Trophoblast cell (in vitro differentiated cells and primary cell): ENCODE results near the gene SUSD6.

ENCODE experiments used
- DNase-seq, 2 donors: peaks; one replicate each; pipeline ENCODE4 v3.0.0-alpha.2; 2016
- H2AFZ ChIP-seq: 2 replicates; pipeline ENCODE4 v1.6.1; 2013; ENCODE audit warnings: low read length, moderate library complexity, mild to moderate bottlenecking; ENCODE audit not compliant: insufficient read depth, poor library complexity
- H2AK5ac ChIP-seq: 2 replicates; pipeline ENCODE4 v1.6.1; 2013; ENCODE audit warnings: mild to moderate bottlenecking, low read length
- H2BK120ac ChIP-seq: 2 replicates; pipeline ENCODE4 v1.6.1; 2013; ENCODE audit warnings: low read length, mild to moderate bottlenecking, moderate library complexity; ENCODE audit not compliant: insufficient read depth, poor library complexity
- H2BK12ac ChIP-seq: 2 replicates; pipeline ENCODE4 v1.6.1; 2013; ENCODE audit warnings: mild to moderate bottlenecking, low read length, moderate library complexity
- H2BK5ac ChIP-seq: 2 replicates; pipeline ENCODE4 v1.6.1; 2013; ENCODE audit warnings: low read length, low read depth, moderate library complexity, mild to moderate bottlenecking; ENCODE audit not compliant: poor library complexity
- H3K14ac ChIP-seq: 2 replicates; pipeline ENCODE4 v1.6.1; 2013; ENCODE audit warnings: mild to moderate bottlenecking, low read length
- H3K18ac ChIP-seq: 2 replicates; pipeline ENCODE4 v1.6.1; 2013; ENCODE audit warnings: mild to moderate bottlenecking, low read length
- H3K23ac ChIP-seq: 2 replicates; pipeline ENCODE4 v1.6.1; 2013; ENCODE audit warnings: low read length
- H3K27ac ChIP-seq: 2 replicates; pipeline ENCODE4 v1.5.1; 2013; ENCODE audit warnings: low read depth, mild to moderate bottlenecking, inconsistent platforms, low read length, moderate library complexity
- H3K27me3 ChIP-seq: 2 replicates; pipeline ENCODE4 v1.6.1; 2013; ENCODE audit warnings: inconsistent platforms, mild to moderate bottlenecking, low read length, moderate library complexity; ENCODE audit not compliant: insufficient read depth
- H3K36me3 ChIP-seq, 2 experiments: 1 replicate in 1 of 2; 2 replicates in 1 of 2; pipeline ENCODE4 v1.6.1; 2013; ENCODE audit warnings: low read length in 2 of 2, mild to moderate bottlenecking in 2 of 2, moderate library complexity in 1 of 2; ENCODE audit not compliant: insufficient read depth in 2 of 2, control insufficient read depth in 1 of 2
- H3K4ac ChIP-seq: 2 replicates; pipeline ENCODE4 v1.6.1; 2013; ENCODE audit warnings: low read depth, mild to moderate bottlenecking, low read length, moderate library complexity
- H3K4me1 ChIP-seq, 2 experiments: 1 replicate in 1 of 2; 2 replicates in 1 of 2; pipeline ENCODE4 v1.6.1; 2013; ENCODE audit warnings: low read length in 2 of 2, mild to moderate bottlenecking in 2 of 2, moderate library complexity in 1 of 2; ENCODE audit not compliant: insufficient read depth in 2 of 2, control insufficient read depth in 1 of 2
- H3K4me2 ChIP-seq: 2 replicates; pipeline ENCODE4 v1.6.1; 2013; ENCODE audit warnings: inconsistent platforms, mild to moderate bottlenecking, low read length, moderate library complexity
- H3K4me3 ChIP-seq: 2 replicates; pipeline ENCODE4 v1.5.1; 2013; ENCODE audit warnings: mild to moderate bottlenecking, low read depth, low read length, inconsistent platforms
- H3K79me1 ChIP-seq: one replicate; pipeline ENCODE4 v1.6.1; 2013; ENCODE audit warnings: low read length
- H3K79me2 ChIP-seq: 2 replicates; pipeline ENCODE4 v1.6.1; 2013; ENCODE audit warnings: low read length, mild to moderate bottlenecking; ENCODE audit not compliant: control insufficient read depth, insufficient read depth, poor library complexity
- H3K9ac ChIP-seq: 2 replicates; pipeline ENCODE4 v1.6.1; 2013; ENCODE audit warnings: mild to moderate bottlenecking, low read length
- H3K9me3 ChIP-seq: 2 replicates; pipeline ENCODE4 v1.6.1; 2013; ENCODE audit warnings: low read depth, mild to moderate bottlenecking, control low read depth, inconsistent platforms, low read length; ENCODE audit not compliant: insufficient read depth
- H4K12ac ChIP-seq: 2 replicates; pipeline ENCODE4 v1.6.1; 2013; ENCODE audit warnings: low read depth, mild to moderate bottlenecking, low read length, moderate library complexity
- H4K8ac ChIP-seq: 2 replicates; pipeline ENCODE4 v1.6.1; 2013; ENCODE audit warnings: low read depth, mild to moderate bottlenecking, low read length, moderate library complexity
- H4K91ac ChIP-seq: one replicate; pipeline ENCODE4 v1.6.1; 2013; ENCODE audit warnings: low read depth, mild to moderate bottlenecking, low read length, moderate library complexity
- WGBS: extraction: QIAGEN DNeasy Blood & Tissue Kit; methylation state at CpG from one replicate; pipeline ENCODE4 v1.1.7; 2013; ENCODE audit warnings: missing lambda C conversion rate; ENCODE audit not compliant: insufficient read length, insufficient coverage; ENCODE audit errors: extremely low coverage; 5-methylcytosine and 5-hydroxymethylcytosine counted together

SUSD6 gene

DNA sequence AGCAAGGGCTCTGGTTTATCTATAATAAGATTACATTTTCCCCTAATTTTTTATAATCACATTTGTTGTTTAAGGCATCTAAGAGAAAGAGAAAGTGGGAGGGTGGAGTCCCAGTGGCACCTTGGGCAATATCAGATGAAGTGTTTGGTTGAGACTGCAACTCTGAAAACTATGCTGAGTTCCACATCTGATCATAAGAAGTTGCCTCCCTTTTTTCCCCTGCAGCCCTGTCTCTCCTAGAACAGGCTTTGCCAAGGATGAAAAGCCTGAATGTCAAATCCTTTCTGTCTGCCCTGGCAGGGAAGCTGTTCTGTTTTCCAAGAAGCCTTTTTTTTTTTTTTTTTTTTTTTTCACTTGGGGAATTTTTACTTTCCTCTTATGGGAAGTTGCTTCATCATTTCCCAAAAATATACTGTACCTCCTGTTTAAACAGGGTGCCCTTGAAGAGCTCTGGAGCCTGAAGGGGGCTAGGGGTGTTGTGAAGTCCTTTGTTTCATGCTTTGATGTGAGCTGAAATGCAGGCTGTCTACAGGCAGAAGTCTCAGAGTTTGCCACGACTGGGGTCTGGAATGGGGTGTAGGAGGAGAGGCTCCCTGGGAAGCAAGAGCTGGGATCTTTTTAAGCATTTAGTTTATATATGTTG lies 71.3 kb downstream of the SUSD6 start:
- Histone ChIP-seq H3K18ac (no peak overlapping the region), H3K79me1 (no peaks in the 10 kb centered on the region), H2BK120ac (no peak overlapping the region), H4K8ac (no peak overlapping the region), H2AK5ac (no peak overlapping the region), H3K4ac (no peak overlapping the region), H3K9ac (no peak overlapping the region), H3K4me1 (no peaks in the 10 kb centered on the region), H2AFZ (no peak overlapping the region), H3K27ac (no peak overlapping the region), H3K23ac (no peak overlapping the region), H3K27me3 (no peaks in the 10 kb centered on the region), H3K4me2 (no peak overlapping the region), H3K36me3 (no peaks in the 10 kb centered on the region), H4K12ac (no peak overlapping the region), H3K14ac (no peak overlapping the region), H3K79me2 (no peaks in the 10 kb centered on the region), H3K9me3 (no peaks in the 10 kb centered on the region), H2BK5ac (no peak overlapping the region), H4K91ac (no peak overlapping the region), H2BK12ac (no peak overlapping the region), H3K4me3 (no peak overlapping the region)
- no CpG with 5 or more reads among the region's 1 CpG for WGBS
- DNase-seq, result no peak

DNA sequence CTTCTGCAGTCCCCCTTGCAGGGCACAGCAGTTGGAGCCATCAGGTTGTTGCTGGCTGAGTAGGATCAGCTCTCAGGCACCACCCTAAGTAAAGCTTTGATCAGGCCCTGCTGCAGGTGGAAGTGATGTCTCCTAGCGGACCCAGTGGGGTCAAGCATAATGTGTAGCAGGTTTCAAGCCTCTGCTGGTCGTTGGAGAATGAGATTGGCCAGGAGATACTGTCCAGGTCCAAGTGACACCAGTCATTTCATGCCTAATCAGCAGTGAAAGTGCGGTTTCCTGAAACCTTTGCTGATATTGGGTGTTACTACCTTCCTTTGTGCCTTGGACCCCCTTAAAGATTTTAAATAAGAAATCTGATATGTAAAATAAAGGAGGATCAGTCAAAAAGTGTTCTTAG lies 72.6 kb downstream of the SUSD6 start:
- H3K23ac ChIP-seq, result no peak overlapping the region
- no peak overlapping the region for H4K8ac ChIP-seq
- no peaks in the 10 kb centered on the region for H3K36me3 ChIP-seq
- no peak overlapping the region for H4K12ac ChIP-seq
- no peak overlapping the region for H3K4ac ChIP-seq
- no peak overlapping the region for H2BK120ac ChIP-seq
- H2BK12ac ChIP-seq, result no peak overlapping the region
- H2AFZ ChIP-seq, result no peak overlapping the region
- DNase-seq, result no peak
- no peaks in the 10 kb centered on the region for H3K27me3 ChIP-seq
- H3K4me3 ChIP-seq, result no peak overlapping the region
- no peak overlapping the region for H3K4me2 ChIP-seq
- no peaks in the 10 kb centered on the region for H3K79me1 ChIP-seq
- no peak overlapping the region for H4K91ac ChIP-seq
- H3K4me1 ChIP-seq, result no peaks in the 10 kb centered on the region
- H3K18ac ChIP-seq, result no peak overlapping the region
- H2AK5ac ChIP-seq, result no peak overlapping the region
- H3K27ac ChIP-seq, result no peak overlapping the region
- no peak overlapping the region for H2BK5ac ChIP-seq
- no peaks in the 10 kb centered on the region for H3K9me3 ChIP-seq
- no peak overlapping the region for H3K9ac ChIP-seq
- no peaks in the 10 kb centered on the region for H3K79me2 ChIP-seq
- no CpG with 5 or more reads among the region's 3 CpGs for WGBS
- H3K14ac ChIP-seq, result no peak overlapping the region

DNA sequence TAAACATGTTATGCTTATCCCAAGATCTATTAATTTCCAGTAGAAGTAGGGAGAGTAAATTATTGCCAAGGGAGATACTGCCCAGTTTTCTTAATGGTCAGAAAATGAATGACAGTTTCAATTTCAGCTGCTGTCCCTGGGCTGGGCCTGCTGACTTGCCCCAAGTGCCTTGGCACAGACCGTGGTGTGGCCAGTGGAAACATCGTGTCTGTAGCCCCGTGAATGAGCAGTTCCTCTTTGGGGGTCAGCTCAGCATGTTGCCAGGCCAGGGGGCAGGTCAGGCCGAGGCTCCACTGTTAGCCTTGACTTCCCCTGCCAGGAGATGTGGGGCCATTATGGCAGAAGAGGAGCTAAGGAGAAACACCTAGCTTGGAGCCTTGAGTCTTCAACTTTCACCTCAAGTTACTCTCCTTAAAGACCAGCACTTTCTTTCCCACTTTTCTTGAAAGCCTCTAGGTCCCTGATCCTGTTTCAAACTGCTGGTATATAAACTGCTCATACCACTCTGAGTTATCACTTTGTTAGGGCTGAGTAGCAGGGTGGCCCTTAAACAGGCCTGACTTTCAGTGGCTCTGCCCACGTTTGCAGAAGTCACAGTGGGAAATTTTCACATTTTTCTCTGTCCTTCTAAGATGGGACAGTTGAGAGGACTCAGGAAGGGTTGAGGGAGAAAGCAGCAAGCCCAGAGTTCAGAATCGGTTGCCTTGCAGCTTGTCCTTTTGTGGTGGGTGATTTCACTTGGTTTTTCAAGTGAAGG lies 73.2 kb downstream of the SUSD6 start:
- H3K14ac ChIP-seq, result no peak overlapping the region
- H4K8ac ChIP-seq, result no peak overlapping the region
- WGBS, result no CpG with 5 or more reads among the region's 6 CpGs

DNA sequence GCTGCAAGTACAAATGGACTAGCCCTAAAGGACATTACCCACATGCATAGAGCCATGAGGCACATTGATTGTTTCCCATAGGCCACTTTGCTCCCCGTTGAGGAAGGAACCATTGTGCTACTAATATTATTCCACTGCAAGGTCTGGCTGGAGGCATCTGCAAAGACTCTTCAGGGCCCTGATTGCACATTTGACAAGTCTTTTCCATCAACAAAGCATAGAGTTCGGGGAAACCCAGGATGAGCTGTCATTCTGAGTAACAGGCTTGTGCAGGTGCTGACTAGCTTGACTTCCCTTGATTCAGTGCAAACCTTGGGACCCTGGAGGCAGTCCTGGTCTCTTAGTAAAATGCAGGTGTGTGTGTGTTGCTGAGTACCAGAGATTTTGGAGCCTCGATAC lies 73.8 kb downstream of the SUSD6 start:
- peak; percentile 14 to 15 for DNase-seq
- H2BK5ac ChIP-seq, result no peak overlapping the region
- H2AK5ac ChIP-seq, result no peak overlapping the region
- H3K4ac ChIP-seq, result no peak overlapping the region
- no peak overlapping the region for H2AFZ ChIP-seq
- no peak overlapping the region for H4K12ac ChIP-seq
- WGBS, result no CpG with 5 or more reads among the region's 3 CpGs
- no peaks in the 10 kb centered on the region for H3K4me1 ChIP-seq
- H3K27me3 ChIP-seq, result no peaks in the 10 kb centered on the region
- no peaks in the 10 kb centered on the region for H3K79me1 ChIP-seq
- H3K18ac ChIP-seq, result no peak overlapping the region
- H2BK12ac ChIP-seq, result no peak overlapping the region
- H3K79me2 ChIP-seq, result no peaks in the 10 kb centered on the region
- H3K23ac ChIP-seq, result no peak overlapping the region
- H3K27ac ChIP-seq, result no peak overlapping the region
- no peak overlapping the region for H2BK120ac ChIP-seq
- H3K4me3 ChIP-seq, result no peak overlapping the region
- H3K36me3 ChIP-seq, result no peaks in the 10 kb centered on the region
- no peaks in the 10 kb centered on the region for H3K9me3 ChIP-seq
- H4K8ac ChIP-seq, result no peak overlapping the region
- H3K14ac ChIP-seq, result no peak overlapping the region
- no peak overlapping the region for H3K4me2 ChIP-seq
- H4K91ac ChIP-seq, result no peak overlapping the region
- H3K9ac ChIP-seq, result no peak overlapping the region

More for the DNA sequence above, 73.2 kb downstream of the SUSD6 start:
- no peak overlapping the region for H4K91ac ChIP-seq
- no peaks in the 10 kb centered on the region for H3K36me3 ChIP-seq
- no peak overlapping the region for H3K9ac ChIP-seq
- no peak overlapping the region for H2BK5ac ChIP-seq
- no peak overlapping the region for H3K4me2 ChIP-seq
- no peak overlapping the region for H3K18ac ChIP-seq
- H3K79me1 ChIP-seq, result no peaks in the 10 kb centered on the region
- no peaks in the 10 kb centered on the region for H3K27me3 ChIP-seq
- H2AK5ac ChIP-seq, result no peak overlapping the region
- no peak overlapping the region for H3K23ac ChIP-seq
- no peak overlapping the region for H3K4ac ChIP-seq
- no peak overlapping the region for H2AFZ ChIP-seq
- no peak overlapping the region for H2BK12ac ChIP-seq
- H3K9me3 ChIP-seq, result no peaks in the 10 kb centered on the region
- no peak overlapping the region for H3K4me3 ChIP-seq
- no peak overlapping the region for H4K12ac ChIP-seq
- no peak overlapping the region for H2BK120ac ChIP-seq
- no peak for DNase-seq
- no peak overlapping the region for H3K27ac ChIP-seq
- no peaks in the 10 kb centered on the region for H3K4me1 ChIP-seq
- H3K79me2 ChIP-seq, result no peaks in the 10 kb centered on the region
